Measurements from ENCODE around the gene KL. TPM values are rescaled to one million over a fixed set of nuclear protein-coding genes. Genes with fewer than 3 reads are reported as not detected.

Gene KL
- total and polyA plus RNA-seq, 2 experiments from 2014 or later: 0.03 TPM; not detected in 1

DNA sequence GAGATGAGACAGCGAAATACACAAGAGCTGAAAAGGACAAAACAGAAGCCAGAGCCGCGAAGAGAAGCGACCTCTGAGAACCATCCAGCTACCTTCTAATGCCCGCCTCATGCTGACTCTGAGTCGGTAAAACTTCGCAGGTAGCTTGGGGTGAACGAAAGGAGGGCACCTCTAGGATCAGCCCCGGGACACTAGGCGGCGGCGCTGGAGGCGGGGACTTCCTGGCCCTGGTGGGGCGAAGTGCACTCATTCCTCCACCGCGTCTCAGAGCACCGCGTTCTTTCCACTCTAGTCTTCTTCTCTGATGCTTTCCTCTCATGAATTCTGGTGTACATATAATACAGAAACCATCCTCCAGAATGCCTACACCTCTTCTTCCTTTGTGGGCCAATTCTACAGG lies 50.1 kb downstream of the KL start (continued):
- TF ChIP-seq ZNF462 (CRISPR knock-in tag; IDR thresholded peaks at IDR 0.05) (no peak), EZH2 (IDR thresholded peaks at IDR 0.05; ENCODE audit: low read depth, unreplicated experiment) (no peak)

DNA sequence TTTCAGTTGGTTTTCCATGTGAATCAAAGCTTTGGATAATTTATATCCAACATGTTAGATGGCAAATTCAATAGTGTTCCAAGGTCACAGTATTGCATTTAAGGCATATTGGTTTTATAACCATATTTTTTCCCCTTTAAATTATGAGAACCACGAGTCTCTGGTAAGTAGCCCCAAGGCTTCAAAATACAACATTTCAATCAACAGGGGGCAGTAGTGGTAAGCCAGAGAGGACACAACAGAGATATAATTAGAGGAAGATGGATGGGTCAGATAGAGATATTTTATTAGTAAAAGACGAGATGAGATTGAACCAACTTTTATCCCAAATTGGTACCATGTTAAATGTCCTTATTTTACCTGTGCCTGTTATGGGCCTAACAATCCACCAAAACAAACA lies 53.1 kb downstream of the KL start:
- H4K20me1 ChIP-seq (replicated peaks; ENCODE audit: insufficient read depth): no peaks in the 10 kb centered on the region
- Mint-ChIP-seq H3K27ac (no peak overlapping the region), H3K27me3 (ENCODE audit: insufficient read depth, low read depth, poor library complexity) (no peaks in the 10 kb centered on the region), H3K9me3 (no peaks in the 10 kb centered on the region; the same call in 2 of the 3 replicates), H3K4me3 (no peak overlapping the region), H3K4me1 (peaks cover 14% of the 10 kb centered on the region), H3K36me3 (ENCODE audit: low read depth) (no peaks in the 10 kb centered on the region)
- H3K9me2 ChIP-seq (ENCODE audit: insufficient read depth): 0 out of 2 replicates have a peak, but pooled peaks cover 3% of the 10 kb centered on the region
- no peak for TF ChIP-seq ZNF114 (CRISPR knock-in tag; IDR thresholded peaks at IDR 0.05)
- TF ChIP-seq CTCF (conservative IDR thresholded peaks at IDR 0.05; ENCODE audit: low read depth in 2 of 2): peak; percentile 55 to 66
- H3K27ac ChIP-seq (ENCODE audit: low read depth): no peak overlapping the region
- H3K79me2 ChIP-seq (replicated peaks; ENCODE audit: insufficient read depth): no peaks in the 10 kb centered on the region
- H3K27me3 ChIP-seq (ENCODE audit: insufficient read depth): no peaks in the 10 kb centered on the region
- ATAC-seq: no peak; the same call in 2 of the 3 replicates
- H3K36me3 ChIP-seq (ENCODE audit: insufficient read depth): no peaks in the 10 kb centered on the region
- peak; percentile 48 for DNase-seq (ENCODE audit: low spot score)
- no peak overlapping the region; the same call in 1 of the 2 replicates for H2AFZ ChIP-seq
- no peak overlapping the region for H3K4me3 ChIP-seq
- no peaks in the 10 kb centered on the region for H3K4me1 ChIP-seq (ENCODE audit: insufficient read depth)
- H3F3A ChIP-seq (replicated peaks; ENCODE audit: low read depth): no peaks in the 10 kb centered on the region
- no peak overlapping the region for H3K4me2 ChIP-seq
